ENCODE measurements around the gene DPYD. TPM values are rescaled to one million over a fixed set of nuclear protein-coding genes. Genes with fewer than 3 reads are reported as not detected.

Gene DPYD
- polyA plus RNA-seq, 1 of the 3 experiments (the other 2 are of a cell fraction), result 23.0 TPM

DNA sequence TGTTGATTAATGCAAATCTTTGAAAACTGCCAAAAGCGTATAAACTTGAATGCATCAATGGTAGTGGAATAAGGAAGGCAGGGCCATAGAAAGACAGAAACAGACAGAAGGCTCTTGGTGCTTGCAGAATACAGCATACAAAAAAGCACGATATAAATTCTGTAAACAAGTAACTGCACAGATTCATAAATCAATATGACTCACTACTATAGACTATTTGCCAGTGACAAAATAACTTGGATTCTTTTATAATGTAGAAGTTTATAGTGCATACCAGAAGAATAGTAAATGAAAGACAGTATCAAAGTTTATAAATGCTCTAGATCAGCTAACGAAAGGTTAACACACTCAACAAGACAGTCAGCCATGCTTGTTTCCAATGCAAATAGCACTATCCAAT, 849.7 kb downstream of the DPYD start:
- H3K27me3 ChIP-seq (ENCODE audit: insufficient read depth), result no peaks in the 10 kb centered on the region
- DNase-seq, result no peak
- H3K27ac ChIP-seq (ENCODE audit: low read depth in 2 of 2, low read length in 1 of 2), result no peak overlapping the region
- H3K9ac ChIP-seq, result no peak overlapping the region
- no peak overlapping the region for H3K4me2 ChIP-seq
- peaks cover 5% of the 10 kb centered on the region; the same call in 1 of the 2 replicates for H3K9me3 ChIP-seq
- CTCF ChIA-PET, result no interaction called here
- H2AFZ ChIP-seq (ENCODE audit: low read depth), result no peak overlapping the region
- 88% methylated on average over 3 of the region's 3 CpGs for WGBS (ENCODE audit: low lambda C conversion rate)
- H3K36me3 ChIP-seq (replicated peaks in 1 of 2; ENCODE audit: control insufficient read depth in 1 of 2, insufficient read depth in 2 of 2, low read length in 1 of 2), result peaks cover 0 to 12% of the 10 kb centered on the region in 2 experiments
- no peak overlapping the region for H3K4me3 ChIP-seq (ENCODE audit: low read depth in 2 of 2, low read length in 1 of 2)
- H4K20me1 ChIP-seq (ENCODE audit: insufficient read depth), result no peaks in the 10 kb centered on the region
- no peak for TF ChIP-seq NFIC (IDR thresholded peaks at IDR 0.05; ENCODE audit: borderline replicate concordance)
- no peak for TF ChIP-seq MEF2A (IDR thresholded peaks at IDR 0.05; ENCODE audit: borderline replicate concordance, low read depth)
- TF ChIP-seq, protein P1, sequence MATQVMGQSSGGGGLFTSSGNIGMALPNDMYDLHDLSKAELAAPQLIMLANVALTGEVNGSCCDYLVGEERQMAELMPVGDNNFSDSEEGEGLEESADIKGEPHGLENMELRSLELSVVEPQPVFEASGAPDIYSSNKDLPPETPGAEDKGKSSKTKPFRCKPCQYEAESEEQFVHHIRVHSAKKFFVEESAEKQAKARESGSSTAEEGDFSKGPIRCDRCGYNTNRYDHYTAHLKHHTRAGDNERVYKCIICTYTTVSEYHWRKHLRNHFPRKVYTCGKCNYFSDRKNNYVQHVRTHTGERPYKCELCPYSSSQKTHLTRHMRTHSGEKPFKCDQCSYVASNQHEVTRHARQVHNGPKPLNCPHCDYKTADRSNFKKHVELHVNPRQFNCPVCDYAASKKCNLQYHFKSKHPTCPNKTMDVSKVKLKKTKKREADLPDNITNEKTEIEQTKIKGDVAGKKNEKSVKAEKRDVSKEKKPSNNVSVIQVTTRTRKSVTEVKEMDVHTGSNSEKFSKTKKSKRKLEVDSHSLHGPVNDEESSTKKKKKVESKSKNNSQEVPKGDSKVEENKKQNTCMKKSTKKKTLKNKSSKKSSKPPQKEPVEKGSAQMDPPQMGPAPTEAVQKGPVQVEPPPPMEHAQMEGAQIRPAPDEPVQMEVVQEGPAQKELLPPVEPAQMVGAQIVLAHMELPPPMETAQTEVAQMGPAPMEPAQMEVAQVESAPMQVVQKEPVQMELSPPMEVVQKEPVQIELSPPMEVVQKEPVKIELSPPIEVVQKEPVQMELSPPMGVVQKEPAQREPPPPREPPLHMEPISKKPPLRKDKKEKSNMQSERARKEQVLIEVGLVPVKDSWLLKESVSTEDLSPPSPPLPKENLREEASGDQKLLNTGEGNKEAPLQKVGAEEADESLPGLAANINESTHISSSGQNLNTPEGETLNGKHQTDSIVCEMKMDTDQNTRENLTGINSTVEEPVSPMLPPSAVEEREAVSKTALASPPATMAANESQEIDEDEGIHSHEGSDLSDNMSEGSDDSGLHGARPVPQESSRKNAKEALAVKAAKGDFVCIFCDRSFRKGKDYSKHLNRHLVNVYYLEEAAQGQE (IDR thresholded peaks at IDR 0.05; ENCODE audit: low read depth, low read length), result no peak
- TF ChIP-seq, protein P2, sequence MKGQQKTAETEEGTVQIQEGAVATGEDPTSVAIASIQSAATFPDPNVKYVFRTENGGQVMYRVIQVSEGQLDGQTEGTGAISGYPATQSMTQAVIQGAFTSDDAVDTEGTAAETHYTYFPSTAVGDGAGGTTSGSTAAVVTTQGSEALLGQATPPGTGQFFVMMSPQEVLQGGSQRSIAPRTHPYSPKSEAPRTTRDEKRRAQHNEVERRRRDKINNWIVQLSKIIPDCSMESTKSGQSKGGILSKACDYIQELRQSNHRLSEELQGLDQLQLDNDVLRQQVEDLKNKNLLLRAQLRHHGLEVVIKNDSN (IDR thresholded peaks at IDR 0.05; ENCODE audit: borderline replicate concordance, low read depth), result no peak
- TF ChIP-seq, protein P3, sequence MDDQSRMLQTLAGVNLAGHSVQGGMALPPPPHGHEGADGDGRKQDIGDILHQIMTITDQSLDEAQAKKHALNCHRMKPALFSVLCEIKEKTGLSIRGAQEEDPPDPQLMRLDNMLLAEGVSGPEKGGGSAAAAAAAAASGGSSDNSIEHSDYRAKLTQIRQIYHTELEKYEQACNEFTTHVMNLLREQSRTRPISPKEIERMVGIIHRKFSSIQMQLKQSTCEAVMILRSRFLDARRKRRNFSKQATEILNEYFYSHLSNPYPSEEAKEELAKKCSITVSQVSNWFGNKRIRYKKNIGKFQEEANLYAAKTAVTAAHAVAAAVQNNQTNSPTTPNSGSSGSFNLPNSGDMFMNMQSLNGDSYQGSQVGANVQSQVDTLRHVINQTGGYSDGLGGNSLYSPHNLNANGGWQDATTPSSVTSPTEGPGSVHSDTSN (IDR thresholded peaks at IDR 0.05), result peak; percentile 18; the same call in 1 of the 2 replicates
- TF ChIP-seq, protein P4, sequence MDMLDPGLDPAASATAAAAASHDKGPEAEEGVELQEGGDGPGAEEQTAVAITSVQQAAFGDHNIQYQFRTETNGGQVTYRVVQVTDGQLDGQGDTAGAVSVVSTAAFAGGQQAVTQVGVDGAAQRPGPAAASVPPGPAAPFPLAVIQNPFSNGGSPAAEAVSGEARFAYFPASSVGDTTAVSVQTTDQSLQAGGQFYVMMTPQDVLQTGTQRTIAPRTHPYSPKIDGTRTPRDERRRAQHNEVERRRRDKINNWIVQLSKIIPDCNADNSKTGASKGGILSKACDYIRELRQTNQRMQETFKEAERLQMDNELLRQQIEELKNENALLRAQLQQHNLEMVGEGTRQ (IDR thresholded peaks at IDR 0.05; ENCODE audit: borderline replicate concordance, low read depth, low read length), result no peak
- no peaks in the 10 kb centered on the region for H3K79me2 ChIP-seq (ENCODE audit: insufficient read depth)
- POLR2A ChIA-PET, result no interaction called here
- H3F3A ChIP-seq (replicated peaks; ENCODE audit: insufficient read depth), result no peaks in the 10 kb centered on the region
- H3K4me1 ChIP-seq (ENCODE audit: control insufficient read depth in 1 of 2, insufficient read depth in 2 of 2, low read depth in 1 of 2, low read length in 1 of 2), result peaks cover 0 to 10% of the 10 kb centered on the region in 2 experiments; a peak in 2 of 4 replicates
- no peaks in the 10 kb centered on the region for H3K9me2 ChIP-seq

GRCh38 chr1:97070376-97070775, 850.5 kb downstream of the DPYD start:
- 97% methylated on average over 4 of the region's 4 CpGs for WGBS (ENCODE audit: low lambda C conversion rate)
- H3K4me3 ChIP-seq (ENCODE audit: low read depth in 2 of 2, low read length in 1 of 2), result no peak overlapping the region
- H3F3A ChIP-seq (replicated peaks; ENCODE audit: insufficient read depth), result no peaks in the 10 kb centered on the region
- peaks cover 8% of the 10 kb centered on the region; the same call in 1 of the 2 replicates for H3K9me3 ChIP-seq
- POLR2A ChIA-PET, result no interaction called here
- no peak overlapping the region for H3K4me2 ChIP-seq
- H3K27me3 ChIP-seq (ENCODE audit: insufficient read depth), result no peaks in the 10 kb centered on the region
- H3K9ac ChIP-seq, result no peak overlapping the region
- no peaks in the 10 kb centered on the region for H4K20me1 ChIP-seq (ENCODE audit: insufficient read depth)
- H2AFZ ChIP-seq (ENCODE audit: low read depth), result no peak overlapping the region
- H3K36me3 ChIP-seq (replicated peaks in 1 of 2; ENCODE audit: control insufficient read depth in 1 of 2, insufficient read depth in 2 of 2, low read length in 1 of 2), result peaks cover 0 to 14% of the 10 kb centered on the region in 2 experiments
- H3K9me2 ChIP-seq, result no peaks in the 10 kb centered on the region
- no peak for DNase-seq
- no peak overlapping the region for H3K27ac ChIP-seq (ENCODE audit: low read depth in 2 of 2, low read length in 1 of 2)
- CTCF ChIA-PET, result no interaction called here
- no peaks in the 10 kb centered on the region for H3K79me2 ChIP-seq (ENCODE audit: insufficient read depth)
- peaks cover 0 to 10% of the 10 kb centered on the region in 2 experiments; a peak in 1 of 4 replicates for H3K4me1 ChIP-seq (ENCODE audit: control insufficient read depth in 1 of 2, insufficient read depth in 2 of 2, low read depth in 1 of 2, low read length in 1 of 2)
- TF ChIP-seq FOXM1 (IDR thresholded peaks at IDR 0.05; ENCODE audit: low read depth) (no peak), JUND (IDR thresholded peaks at IDR 0.05) (no peak), MXI1 (IDR thresholded peaks at IDR 0.05; ENCODE audit: low read depth, low read length) (no peak), POLR2AphosphoS5 (IDR thresholded peaks at IDR 0.05; ENCODE audit: low read depth, low read length) (no peak), TEAD4 (IDR thresholded peaks at IDR 0.05; ENCODE audit: borderline replicate concordance, insufficient read depth) (no peak), RCOR1 (IDR thresholded peaks at IDR 0.05; ENCODE audit: low read length) (no peak), GABPA (IDR thresholded peaks at IDR 0.05; ENCODE audit: low read depth) (no peak), MAX (IDR thresholded peaks at IDR 0.05; ENCODE audit: low read depth) (no peak), MEF2A (IDR thresholded peaks at IDR 0.05; ENCODE audit: borderline replicate concordance, low read depth) (no peak), GATA2 (CRISPR knock-in tag; IDR thresholded peaks at IDR 0.05) (no peak), ELF1 (IDR thresholded peaks at IDR 0.05) (no peak)
- TF ChIP-seq, protein P4 (IDR thresholded peaks at IDR 0.05; ENCODE audit: borderline replicate concordance, low read depth, low read length), result no peak
- TF ChIP-seq, protein P1 (IDR thresholded peaks at IDR 0.05; ENCODE audit: low read depth, low read length), result no peak
